ENCODE data around the gene TMEM231.

- no peak for TF ChIP-seq POLR2AphosphoS5 (IDR thresholded peaks at IDR 0.05; ENCODE audit: insufficient read depth, low read depth, low read length)
- TF ChIP-seq, protein P1, sequence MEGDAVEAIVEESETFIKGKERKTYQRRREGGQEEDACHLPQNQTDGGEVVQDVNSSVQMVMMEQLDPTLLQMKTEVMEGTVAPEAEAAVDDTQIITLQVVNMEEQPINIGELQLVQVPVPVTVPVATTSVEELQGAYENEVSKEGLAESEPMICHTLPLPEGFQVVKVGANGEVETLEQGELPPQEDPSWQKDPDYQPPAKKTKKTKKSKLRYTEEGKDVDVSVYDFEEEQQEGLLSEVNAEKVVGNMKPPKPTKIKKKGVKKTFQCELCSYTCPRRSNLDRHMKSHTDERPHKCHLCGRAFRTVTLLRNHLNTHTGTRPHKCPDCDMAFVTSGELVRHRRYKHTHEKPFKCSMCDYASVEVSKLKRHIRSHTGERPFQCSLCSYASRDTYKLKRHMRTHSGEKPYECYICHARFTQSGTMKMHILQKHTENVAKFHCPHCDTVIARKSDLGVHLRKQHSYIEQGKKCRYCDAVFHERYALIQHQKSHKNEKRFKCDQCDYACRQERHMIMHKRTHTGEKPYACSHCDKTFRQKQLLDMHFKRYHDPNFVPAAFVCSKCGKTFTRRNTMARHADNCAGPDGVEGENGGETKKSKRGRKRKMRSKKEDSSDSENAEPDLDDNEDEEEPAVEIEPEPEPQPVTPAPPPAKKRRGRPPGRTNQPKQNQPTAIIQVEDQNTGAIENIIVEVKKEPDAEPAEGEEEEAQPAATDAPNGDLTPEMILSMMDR (IDR thresholded peaks at IDR 0.05; ENCODE audit: extremely low read depth in 1 of 2, insufficient read depth in 1 of 2, low read depth in 1 of 2, low read length in 2 of 2) = no peak
- no peak for TF ChIP-seq EZH2 (IDR thresholded peaks at IDR 0.05; ENCODE audit: borderline replicate concordance, low read depth, low read length, severe bottlenecking)
These were observed 9.6 kb upstream of the TMEM231 start for GRCh38 chr16:75565640-75566039.
